VCaP (cell line): ENCODE data around the gene GARNL3.

Source experiments
- H3K27ac ChIP-seq: fragments of 450-650 bp; 2 replicates; pipeline ENCODE4 v1.5.1; 2017
- CTCF ChIP-seq: fragments of 450-650 bp; conservative IDR thresholded peaks from 2 replicates; pipeline ENCODE4 v1.5.1; 2017; ENCODE audit warnings: mild to moderate bottlenecking, moderate library complexity

GARNL3 gene

GRCh38 chr9:127422133-127422782, 157.7 kb downstream of the GARNL3 start:
- H3K27ac ChIP-seq, result peak overlapping the region; percentile 98; the same call in 1 of the 2 replicates
- no peak for TF ChIP-seq CTCF

- peak overlapping the region; percentile 98 for H3K27ac ChIP-seq
- no peak for TF ChIP-seq CTCF
Observed at GRCh38 chr9:127422787-127423186, 158.2 kb downstream of the GARNL3 start.

GRCh38 chr9:127423476-127423933, 158.9 kb downstream of the GARNL3 start:
- no peak for TF ChIP-seq CTCF
- H3K27ac ChIP-seq, result peak overlapping the region; percentile 98

GRCh38 chr9:127423934-127424675, 159.5 kb downstream of the GARNL3 start, which contains the start of gene ZNF79:
Gene ZNF79 (plus strand): TSS chr9:127424382. CDS start chr9:127424788, 406 bp downstream.
- TF ChIP-seq CTCF, result no peak
- peak within 1 kb of the TSS; percentile 98 for H3K27ac ChIP-seq

- TF ChIP-seq CTCF, result peak; percentile 20; the same call in 1 of the 2 replicates
- H3K27ac ChIP-seq, result peak overlapping the region; percentile 98
Observed at GRCh38 chr9:127424676-127424999, 160.1 kb downstream of the GARNL3 start.

- no peak overlapping the region for H3K27ac ChIP-seq
- TF ChIP-seq CTCF, result no peak
Observed at GRCh38 chr9:127426756-127427155, 162.2 kb downstream of the GARNL3 start.

GRCh38 chr9:127428348-127428747, 163.8 kb downstream of the GARNL3 start:
- no peak overlapping the region for H3K27ac ChIP-seq
- no peak for TF ChIP-seq CTCF
